OCI-LY3 (cell line): ENCODE results near the gene APOL3.

Experiments used
- CTCF ChIP-seq: fragments of 200-600, 300-600 bp; sonication (generic); IDR thresholded peaks from 2 replicates; pipeline ENCODE4 v1.5.1; 2014; ENCODE audit warnings: antibody characterized with exemption, low read length, low read depth
- EZH2phosphoT487 ChIP-seq: fragments of 200-600 bp; shearing (Covaris generic); IDR thresholded peaks from 2 replicates; pipeline ENCODE4 v1.6.1; 2018; ENCODE audit warnings: antibody characterized with exemption, mixed run types, low read depth

GRCh38 chr22:36193577-36193976 is 33.0 kb upstream of the APOL3 start:
- no peak for TF ChIP-seq CTCF
- TF ChIP-seq EZH2phosphoT487 = no peak
